ENCODE data around the gene KIRREL1. TPM values are rescaled to one million over a fixed set of nuclear protein-coding genes. Genes with fewer than 3 reads are reported as not detected.

The KIRREL1 gene
- total and polyA plus RNA-seq, 2 of the 13 experiments (the other 11 are each of a cell fraction or from before 2014, with no cell fraction given) = 0.02 to 0.03 TPM

DNA sequence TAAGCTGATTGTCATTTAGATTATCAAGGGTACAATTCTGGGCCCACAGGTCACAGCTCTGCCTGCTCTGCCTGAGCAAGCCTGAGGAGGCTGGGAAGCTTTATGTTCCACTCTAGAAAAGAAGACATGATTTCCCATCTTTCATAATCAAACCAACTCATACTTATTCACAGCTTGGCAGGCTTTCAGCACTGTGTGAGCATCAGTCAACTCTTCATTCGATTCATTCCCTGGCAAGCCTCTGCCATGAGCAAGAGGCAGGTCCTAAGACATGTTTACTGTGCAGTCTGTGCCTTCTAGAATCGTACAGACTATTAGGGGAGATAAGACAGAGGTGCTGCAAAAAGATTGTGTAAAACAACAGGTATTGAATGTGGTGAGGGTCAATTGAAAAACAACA, 24.5 kb upstream of the KIRREL1 start:
- DNase-seq (ENCODE audit: low spot score) (no peak), ATAC-seq (no peak), FAIRE-seq (no peak)
- Histone ChIP-seq H3K9me3 (ENCODE audit: low read length) (peaks cover 4% of the 10 kb centered on the region; the same call in 1 of the 2 replicates), H3K4me1 (ENCODE audit: insufficient read depth, low read length) (peaks cover 16% of the 10 kb centered on the region), H2AFZ (ENCODE audit: low read length) (no peak overlapping the region), H3K27me3 (ENCODE audit: control insufficient read depth in 1 of 2, insufficient read depth in 2 of 2, low read length in 2 of 2) (no peaks in the 10 kb centered on the region; a peak in 1 of 5 replicates), H4K20me1 (ENCODE audit: insufficient read depth, low read length) (no peaks in the 10 kb centered on the region), H3K4me2 (ENCODE audit: low read depth, low read length) (no peak overlapping the region), H3K79me2 (ENCODE audit: insufficient read depth, low read length) (no peaks in the 10 kb centered on the region), H3K9ac (ENCODE audit: insufficient read depth, low read depth, low read length) (no peak overlapping the region), H3K27ac (ENCODE audit: extremely low read length, insufficient read depth, low read length) (no peak overlapping the region), H3K36me3 (replicated peaks in 1 of 2; ENCODE audit: control insufficient read depth in 1 of 2, insufficient read depth in 2 of 2, low read length in 2 of 2) (no peaks in the 10 kb centered on the region), H3K4me3 (replicated peaks in 1 of 3; ENCODE audit: insufficient read depth in 1 of 3, low read depth in 2 of 3, low read length in 3 of 3) (no peak overlapping the region)
- in situ Hi-C loops (cut with HindIII; ENCODE audit: extremely low pct_ligation_motif_present, low pct_unique_long_range_greater_than_20kb) (loop anchor here (10.0 kb wide), 1 partner anchor 116 kb away; no protein-coding TSS in a partner anchor), intact Hi-C loops (cut with micrococcal nuclease; ENCODE audit: unreplicated experiment) (loop anchor here (10.0 kb wide), 1 partner anchor 1026 kb away; no protein-coding TSS in a partner anchor)
- BruUV-seq (replicated peaks) = no TSS peak
- POLR2A ChIA-PET = no interaction called here
- no peak for TF ChIP-seq ZNF3 (CRISPR knock-in tag; IDR thresholded peaks at IDR 0.05)
- TF ChIP-seq ZNF7 (CRISPR knock-in tag; IDR thresholded peaks at IDR 0.05) = no peak
- TF ChIP-seq RBM22 (optimal IDR thresholded peaks at IDR 0.05; ENCODE audit: low read length) = no peak
- TF ChIP-seq, protein P1, sequence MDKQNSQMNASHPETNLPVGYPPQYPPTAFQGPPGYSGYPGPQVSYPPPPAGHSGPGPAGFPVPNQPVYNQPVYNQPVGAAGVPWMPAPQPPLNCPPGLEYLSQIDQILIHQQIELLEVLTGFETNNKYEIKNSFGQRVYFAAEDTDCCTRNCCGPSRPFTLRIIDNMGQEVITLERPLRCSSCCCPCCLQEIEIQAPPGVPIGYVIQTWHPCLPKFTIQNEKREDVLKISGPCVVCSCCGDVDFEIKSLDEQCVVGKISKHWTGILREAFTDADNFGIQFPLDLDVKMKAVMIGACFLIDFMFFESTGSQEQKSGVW (CRISPR knock-in tag; IDR thresholded peaks at IDR 0.05; ENCODE audit: borderline replicate concordance) = no peak
- TF ChIP-seq, protein P2, sequence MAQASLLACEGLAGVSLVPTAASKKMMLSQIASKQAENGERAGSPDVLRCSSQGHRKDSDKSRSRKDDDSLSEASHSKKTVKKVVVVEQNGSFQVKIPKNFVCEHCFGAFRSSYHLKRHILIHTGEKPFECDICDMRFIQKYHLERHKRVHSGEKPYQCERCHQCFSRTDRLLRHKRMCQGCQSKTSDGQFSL (CRISPR knock-in tag; IDR thresholded peaks at IDR 0.05) = no peak
- TF ChIP-seq ZNF234 (CRISPR knock-in tag; conservative IDR thresholded peaks at IDR 0.05) = no peak
- no peak for TF ChIP-seq HNRNPLL (IDR thresholded peaks at IDR 0.05; ENCODE audit: low read depth, low read length, poor library complexity, severe bottlenecking)
- WGBS (ENCODE audit: low lambda C conversion rate) = 0% methylated on average over 2 of the region's 2 CpGs
- CTCF ChIA-PET (ENCODE audit: low intra/inter-chr PET ratio, low total read pairs) = no interaction called here

All from HepG2 (cell line).